Eye (tissue), 1 donor: Measurements from ENCODE around the gene ZHX3.

Experiments
- DNase-seq: peaks from one replicate; pipeline ENCODE4 v3.0.0-alpha.2; 2015

Gene ZHX3

GRCh38 chr20:41221614-41222218, 95.8 kb downstream of the ZHX3 start:
- no peak for DNase-seq

GRCh38 chr20:41219824-41220223, 97.7 kb downstream of the ZHX3 start:
- no peak for DNase-seq

- DNase-seq, result no peak
Observed at GRCh38 chr20:41218466-41218865, 99.1 kb downstream of the ZHX3 start.

GRCh38 chr20:41217422-41217821, 100.1 kb downstream of the ZHX3 start:
- no peak for DNase-seq

GRCh38 chr20:41214666-41215065, 102.9 kb downstream of the ZHX3 start:
- no peak for DNase-seq

GRCh38 chr20:41214202-41214601, 103.3 kb downstream of the ZHX3 start:
- DNase-seq, result no peak

GRCh38 chr20:41213150-41213820, 104.2 kb downstream of the ZHX3 start:
- DNase-seq, result no peak

- DNase-seq, result no peak
Observed at GRCh38 chr20:41205313-41205712, 112.2 kb downstream of the ZHX3 start.

GRCh38 chr20:41204304-41205265, 112.9 kb downstream of the ZHX3 start:
- no peak for DNase-seq

- no peak for DNase-seq
Observed at GRCh38 chr20:41203660-41204059, 113.9 kb downstream of the ZHX3 start.

GRCh38 chr20:41202426-41202825, 115.1 kb downstream of the ZHX3 start:
- DNase-seq, result no peak

GRCh38 chr20:41201760-41202159, 115.8 kb downstream of the ZHX3 start:
- no peak for DNase-seq

- DNase-seq, result no peak
Observed at GRCh38 chr20:41200446-41201202, 116.9 kb downstream of the ZHX3 start.

- DNase-seq, result peak; percentile 36
Observed at GRCh38 chr20:41198443-41198842, 119.1 kb downstream of the ZHX3 start.

- DNase-seq, result peak; percentile 50
Observed at GRCh38 chr20:41196653-41197225, 120.8 kb downstream of the ZHX3 start.

- no peak for DNase-seq
Observed at GRCh38 chr20:41192575-41192974, 125.0 kb downstream of the ZHX3 start.

- no peak for DNase-seq
Observed at GRCh38 chr20:41191562-41192500, 125.7 kb downstream of the ZHX3 start.

GRCh38 chr20:41187668-41188067, 129.9 kb downstream of the ZHX3 start:
- DNase-seq, result no peak

GRCh38 chr20:41185013-41185757, 132.3 kb downstream of the ZHX3 start:
- DNase-seq, result no peak

GRCh38 chr20:41183831-41184230, 133.7 kb downstream of the ZHX3 start:
- no peak for DNase-seq

- no peak for DNase-seq
Observed at GRCh38 chr20:41183391-41183790, 134.1 kb downstream of the ZHX3 start.
